ENCODE measurements around the gene PLXNA3.

PLXNA3 gene

GRCh38 chrX:154506483-154507332 is 48.6 kb downstream of the PLXNA3 start:
- no peak for DNase-seq

GRCh38 chrX:154507673-154508383 is 49.7 kb downstream of the PLXNA3 start:
- DNase-seq, result no peak

GRCh38 chrX:154508384-154508745 is 50.3 kb downstream of the PLXNA3 start:
- no peak for DNase-seq

GRCh38 chrX:154509455-154509854 is 51.4 kb downstream of the PLXNA3 start:
- DNase-seq, result no peak

GRCh38 chrX:154511761-154512160 is 53.7 kb downstream of the PLXNA3 start:
- no peak for DNase-seq

- no peak for DNase-seq
These were observed 54.9 kb downstream of the PLXNA3 start for GRCh38 chrX:154512879-154513553.

GRCh38 chrX:154513716-154514115 is 55.6 kb downstream of the PLXNA3 start:
- DNase-seq, result no peak

GRCh38 chrX:154515090-154515965 is 57.2 kb downstream of the PLXNA3 start:
- DNase-seq, result no peak

GRCh38 chrX:154515966-154516655 is 58.0 kb downstream of the PLXNA3 start, which contains the start of gene FAM3A:
TSS of gene FAM3A (minus strand) at chrX:154516232. CDS start at chrX:154515772, 460 bp downstream.
- DNase-seq, result peak; percentile 96

GRCh38 chrX:154516656-154517100 is 58.6 kb downstream of the PLXNA3 start:
- peak; percentile 45 for DNase-seq

- no peak for DNase-seq
These were observed 59.2 kb downstream of the PLXNA3 start for GRCh38 chrX:154517101-154517781.

GRCh38 chrX:154519389-154519788 is 61.3 kb downstream of the PLXNA3 start:
- DNase-seq, result no peak

- no peak for DNase-seq
These were observed 67.8 kb downstream of the PLXNA3 start for GRCh38 chrX:154525606-154526490.

- DNase-seq, result peak; percentile 92
These were observed 69.0 kb downstream of the PLXNA3 start for GRCh38 chrX:154526901-154527675.
